A204.1 (cell line): ENCODE data around the gene DNMBP.

Experiments used
- FAIRE-seq: peaks from 2 replicates; lab custom pipeline; 2012; peaks lifted over from hg19 to GRCh38; lab: Jason Lieb, UNC

Gene DNMBP

GRCh38 chr10:100009793-100010676 lies at the start of gene DNMBP:
Gene DNMBP (minus strand): TSS chr10:100009947. CDS start chr10:99972124, 37,823 bp downstream.
- FAIRE-seq, result no peak

GRCh38 chr10:100057948-100058347 lies 48.2 kb upstream of the DNMBP start:
- no peak for FAIRE-seq

- no peak for FAIRE-seq
Observed at GRCh38 chr10:100053686-100054460, 44.1 kb upstream of the DNMBP start.

GRCh38 chr10:100046021-100046486 lies 36.3 kb upstream of the DNMBP start:
- peak; percentile 87 for FAIRE-seq

- no peak for FAIRE-seq
Observed at GRCh38 chr10:100045592-100045991, 35.8 kb upstream of the DNMBP start.

GRCh38 chr10:100043796-100044195 lies 34.0 kb upstream of the DNMBP start:
- FAIRE-seq, result no peak

GRCh38 chr10:100043344-100043743 lies 33.6 kb upstream of the DNMBP start:
- FAIRE-seq, result no peak

GRCh38 chr10:100041306-100042002 lies 31.7 kb upstream of the DNMBP start:
- FAIRE-seq, result no peak

GRCh38 chr10:100038561-100039071 lies 28.9 kb upstream of the DNMBP start:
- FAIRE-seq, result no peak

GRCh38 chr10:100037758-100038315 lies 28.1 kb upstream of the DNMBP start:
- no peak for FAIRE-seq

GRCh38 chr10:100036850-100037249 lies 27.1 kb upstream of the DNMBP start:
- FAIRE-seq, result no peak

GRCh38 chr10:100033766-100034418 lies 24.1 kb upstream of the DNMBP start:
- FAIRE-seq, result no peak

- no peak for FAIRE-seq
Observed at GRCh38 chr10:100027416-100027815, 17.7 kb upstream of the DNMBP start.

GRCh38 chr10:100025576-100025975 lies 15.8 kb upstream of the DNMBP start:
- FAIRE-seq, result no peak

- no peak for FAIRE-seq
Observed at GRCh38 chr10:100024748-100025147, 15.0 kb upstream of the DNMBP start.

- FAIRE-seq, result no peak
Observed at GRCh38 chr10:100022403-100022802, 12.7 kb upstream of the DNMBP start.

GRCh38 chr10:100021322-100021721 lies 11.6 kb upstream of the DNMBP start:
- no peak for FAIRE-seq

- FAIRE-seq, result no peak
Observed at GRCh38 chr10:100020886-100021253, 11.1 kb upstream of the DNMBP start.

- FAIRE-seq, result no peak
Observed at GRCh38 chr10:100020142-100020885, 10.6 kb upstream of the DNMBP start.

GRCh38 chr10:100019787-100020141 lies 10.0 kb upstream of the DNMBP start:
- FAIRE-seq, result no peak
